ENCODE measurements around the gene CNN3.
A peak's percentile ranks its signal among the peaks of the same experiment; 100 is the strongest.

The CNN3 gene

GRCh38 chr1:94854458-94855306 is 72.2 kb downstream of the CNN3 start:
- peak; percentile 88 for DNase-seq

GRCh38 chr1:94852788-94853187 is 74.1 kb downstream of the CNN3 start:
- DNase-seq: no peak

GRCh38 chr1:94851571-94851970 is 75.3 kb downstream of the CNN3 start:
- no peak for DNase-seq

Data from fibroblast of skin of right biceps (primary cell).